Hypothalamus (tissue), 51 donors: ENCODE data around the gene DPP3.
"Not testable (repeated sequence)": the region's sequence is repeated elsewhere in the genome, so short reads cannot be mapped to it uniquely, and the experiment has no call there.

Source experiments
- DNase-seq, 51 donors: peaks; one replicate each; lab custom pipeline; 2025; lab: John Stamatoyannopoulos, UW

DPP3 gene, protein sequence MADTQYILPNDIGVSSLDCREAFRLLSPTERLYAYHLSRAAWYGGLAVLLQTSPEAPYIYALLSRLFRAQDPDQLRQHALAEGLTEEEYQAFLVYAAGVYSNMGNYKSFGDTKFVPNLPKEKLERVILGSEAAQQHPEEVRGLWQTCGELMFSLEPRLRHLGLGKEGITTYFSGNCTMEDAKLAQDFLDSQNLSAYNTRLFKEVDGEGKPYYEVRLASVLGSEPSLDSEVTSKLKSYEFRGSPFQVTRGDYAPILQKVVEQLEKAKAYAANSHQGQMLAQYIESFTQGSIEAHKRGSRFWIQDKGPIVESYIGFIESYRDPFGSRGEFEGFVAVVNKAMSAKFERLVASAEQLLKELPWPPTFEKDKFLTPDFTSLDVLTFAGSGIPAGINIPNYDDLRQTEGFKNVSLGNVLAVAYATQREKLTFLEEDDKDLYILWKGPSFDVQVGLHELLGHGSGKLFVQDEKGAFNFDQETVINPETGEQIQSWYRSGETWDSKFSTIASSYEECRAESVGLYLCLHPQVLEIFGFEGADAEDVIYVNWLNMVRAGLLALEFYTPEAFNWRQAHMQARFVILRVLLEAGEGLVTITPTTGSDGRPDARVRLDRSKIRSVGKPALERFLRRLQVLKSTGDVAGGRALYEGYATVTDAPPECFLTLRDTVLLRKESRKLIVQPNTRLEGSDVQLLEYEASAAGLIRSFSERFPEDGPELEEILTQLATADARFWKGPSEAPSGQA

GRCh38 chr11:66480117-66480938 is at the start of gene DPP3:
Gene DPP3 (plus strand): TSS chr11:66480434. CDS start chr11:66482201, 1,767 bp downstream.
- DNase-seq, result peak; percentile 69 to 99 (median 95)

GRCh38 chr11:66431287-66431686 is 48.9 kb upstream of the DPP3 start:
- not testable (repeated sequence) for DNase-seq

DNA sequence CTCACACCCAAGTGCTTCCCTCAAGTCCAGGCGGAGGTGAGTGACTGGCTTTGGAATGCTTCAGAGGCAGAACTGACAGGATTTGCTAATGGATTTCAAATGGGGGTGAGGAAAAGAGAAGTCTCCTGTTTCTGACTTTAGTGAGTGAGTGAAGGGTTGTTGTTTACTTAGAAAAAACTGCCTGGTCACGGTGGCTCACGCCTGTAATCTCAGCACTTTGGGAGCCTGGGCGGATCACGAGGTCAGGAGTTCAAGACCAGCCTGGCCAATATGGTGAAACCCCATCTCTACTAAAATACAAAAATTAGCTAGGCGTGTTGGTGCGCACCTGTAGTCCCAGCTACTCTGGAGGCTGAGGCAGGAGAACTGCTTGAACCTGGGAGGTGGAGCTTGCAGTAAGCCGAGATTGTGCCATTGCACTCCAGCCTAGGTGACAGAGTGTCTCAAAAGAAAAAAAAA is 48.3 kb upstream of the DPP3 start:
- DNase-seq, result not testable (repeated sequence)

DNA sequence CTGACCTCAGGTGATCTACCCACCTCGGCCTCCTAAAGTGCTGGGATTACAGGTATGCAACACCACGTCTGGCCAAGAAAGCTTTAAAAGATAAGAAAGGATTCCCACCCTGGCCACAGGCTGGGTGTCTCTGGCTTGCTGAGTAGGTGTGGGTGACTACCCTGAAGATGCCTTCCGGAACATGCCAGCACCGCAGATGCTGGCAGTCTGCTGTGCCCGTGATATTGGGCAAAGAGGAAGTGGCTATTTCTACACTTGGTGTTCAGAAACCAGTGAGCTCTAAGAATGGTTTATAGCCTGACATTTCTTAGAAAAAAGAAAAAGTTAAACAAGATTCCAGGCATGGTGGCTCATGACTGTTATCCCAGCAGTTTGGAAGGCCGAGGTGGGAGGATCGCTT is 47.6 kb upstream of the DPP3 start:
- DNase-seq, result no peak

DNA sequence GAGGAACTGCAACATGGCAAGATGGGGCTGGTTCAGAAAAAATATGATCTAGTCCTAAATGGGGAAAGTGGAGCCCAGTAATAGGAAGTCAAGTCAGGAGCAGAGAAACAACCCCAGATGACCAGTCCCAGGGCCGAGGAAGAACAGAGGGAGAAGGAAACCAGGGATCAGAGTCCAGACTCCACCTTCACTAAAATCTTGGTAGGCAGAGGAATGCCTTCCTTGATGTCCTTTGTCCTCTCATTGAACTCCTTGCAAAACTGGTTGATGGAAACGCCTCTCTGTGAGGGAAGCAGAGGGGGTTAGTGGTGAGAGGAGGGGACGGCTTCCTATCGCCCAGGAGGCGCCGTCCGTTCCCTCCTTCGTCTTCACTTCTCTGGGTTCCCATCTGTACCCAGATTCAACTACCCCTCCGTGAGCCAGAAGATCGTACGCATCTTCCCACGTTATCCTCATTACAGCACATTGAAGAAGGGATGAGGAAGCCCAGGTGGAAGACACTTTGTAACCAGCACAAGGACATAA is 42.2 kb upstream of the DPP3 start:
- DNase-seq, result no peak

GRCh38 chr11:66438504-66439466 is 41.4 kb upstream of the DPP3 start, which contains the start of gene MRPL11:
Gene MRPL11 (minus strand): TSS chr11:66438848. CDS start chr11:66438754, 94 bp downstream.
- DNase-seq, result peak; percentile 52 to 98 (median 84)

GRCh38 chr11:66440101-66440939 is 39.9 kb upstream of the DPP3 start:
- not testable (repeated sequence) for DNase-seq

DNA sequence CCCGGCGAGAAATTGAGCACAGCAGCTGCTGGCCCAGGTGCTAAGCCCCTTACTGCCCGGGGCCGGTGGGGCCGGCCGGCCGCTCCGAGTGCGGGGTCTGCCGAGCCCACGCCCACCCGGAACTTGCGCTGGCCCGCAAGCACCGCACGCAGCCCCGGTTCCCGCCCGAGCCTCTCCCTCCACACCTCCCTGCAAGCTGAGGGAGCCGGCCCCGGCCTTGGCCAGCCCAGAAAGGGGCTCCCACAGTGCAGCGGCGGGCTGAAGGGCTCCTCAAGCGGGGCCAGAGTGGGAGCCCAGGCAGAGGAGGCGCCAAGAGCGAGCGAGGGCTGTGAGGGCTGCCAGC is 39.3 kb upstream of the DPP3 start:
- not testable (repeated sequence) for DNase-seq

DNA sequence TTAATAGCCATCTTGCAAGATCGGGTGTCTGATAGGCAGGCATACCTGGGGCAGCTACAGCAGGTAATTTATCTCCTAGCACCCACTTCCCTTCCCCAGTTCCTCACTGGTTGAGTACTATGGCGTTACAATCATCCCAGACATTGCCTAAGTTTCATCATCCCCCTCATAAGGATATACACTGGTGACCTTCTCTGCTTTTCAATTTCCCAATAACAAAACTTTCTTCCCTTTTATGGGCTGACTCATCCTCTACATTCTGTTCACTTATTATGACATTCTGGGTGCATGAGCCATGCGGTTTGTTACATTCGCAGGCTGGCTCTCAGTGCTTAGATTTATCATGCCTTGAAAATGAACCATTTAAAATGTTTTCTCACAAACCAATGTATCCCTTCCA is 36.6 kb upstream of the DPP3 start:
- no peak for DNase-seq

DNA sequence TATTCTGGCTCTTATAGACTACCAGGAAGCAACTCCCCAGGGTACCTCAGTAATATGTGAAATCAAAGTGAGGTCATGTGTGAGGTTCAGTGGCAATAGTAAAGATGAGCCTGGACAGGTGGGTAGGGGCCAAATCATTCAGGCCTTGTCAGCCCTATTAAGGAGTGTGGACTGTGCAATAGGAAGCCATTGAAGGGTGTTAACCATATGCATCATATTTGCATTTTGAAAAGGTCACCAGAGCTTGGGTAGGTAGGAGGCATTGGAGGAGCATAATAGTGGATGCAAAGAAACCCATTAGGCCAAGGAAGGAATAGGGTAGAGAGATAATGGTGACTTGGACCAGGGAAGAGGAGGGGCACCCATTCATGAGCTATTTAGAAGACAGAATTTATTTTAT is 33.2 kb upstream of the DPP3 start:
- no peak for DNase-seq

- DNase-seq, result no peak
These were observed 31.7 kb upstream of the DPP3 start for GRCh38 chr11:66448523-66448922.

DNA sequence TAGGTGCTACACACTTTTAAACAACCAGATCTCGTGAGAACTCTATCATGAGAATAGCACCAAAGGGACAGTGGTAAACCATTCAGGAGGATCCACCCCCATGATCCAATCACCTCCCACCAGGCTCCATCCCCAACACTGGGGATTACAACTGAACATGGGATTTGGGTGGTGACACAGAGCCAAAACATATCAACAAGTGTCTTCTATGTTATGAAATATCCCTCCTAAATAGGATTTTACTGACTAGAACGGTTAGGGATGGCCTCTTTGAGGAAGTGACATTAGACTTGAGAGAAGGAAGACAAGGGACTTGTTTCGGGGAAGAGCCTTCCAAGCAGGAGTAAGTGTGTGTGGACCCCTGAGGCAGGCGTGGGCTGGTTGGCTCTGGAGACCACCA is 29.7 kb upstream of the DPP3 start:
- no peak for DNase-seq

GRCh38 chr11:66451663-66452062 is 28.6 kb upstream of the DPP3 start:
- DNase-seq, result no peak

- no peak for DNase-seq
These were observed 26.0 kb upstream of the DPP3 start for GRCh38 chr11:66454247-66454646.

- no peak for DNase-seq
These were observed 25.4 kb upstream of the DPP3 start for GRCh38 chr11:66454828-66455227.

GRCh38 chr11:66457826-66458225 is 22.4 kb upstream of the DPP3 start:
- DNase-seq, result no peak

- no peak for DNase-seq
These were observed 21.0 kb upstream of the DPP3 start for GRCh38 chr11:66459138-66459778.

- DNase-seq, result no peak
These were observed 18.2 kb upstream of the DPP3 start for GRCh38 chr11:66462010-66462409.
